ENCODE measurements around the gene ZNF77.

DNA sequence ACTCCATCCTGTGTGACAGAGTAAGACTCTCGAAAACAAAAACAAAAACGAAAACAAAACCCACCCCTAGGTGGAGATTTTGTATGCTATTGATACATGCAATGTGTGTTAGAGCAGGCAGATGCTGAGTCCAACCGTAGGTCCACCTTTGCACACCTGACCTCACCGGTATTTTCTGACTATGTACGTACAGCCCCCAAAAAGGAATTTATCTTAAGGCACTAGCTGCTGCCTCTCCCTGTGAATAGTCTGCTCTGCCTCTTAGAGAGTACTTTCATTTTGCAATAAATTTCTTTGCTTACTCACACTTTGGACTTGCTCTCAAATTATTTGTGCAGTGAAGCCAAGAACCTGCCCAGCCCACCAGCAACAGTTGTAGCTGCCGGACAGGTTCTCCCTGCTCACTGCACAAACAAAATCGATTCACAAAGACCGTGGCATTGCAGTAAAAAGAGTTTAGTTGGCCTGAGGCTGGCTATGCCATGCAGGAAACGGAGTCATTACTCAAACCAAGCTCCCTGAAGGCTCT lies 8.2 kb upstream of the ZNF77 start:
- TF ChIP-seq, protein P1, sequence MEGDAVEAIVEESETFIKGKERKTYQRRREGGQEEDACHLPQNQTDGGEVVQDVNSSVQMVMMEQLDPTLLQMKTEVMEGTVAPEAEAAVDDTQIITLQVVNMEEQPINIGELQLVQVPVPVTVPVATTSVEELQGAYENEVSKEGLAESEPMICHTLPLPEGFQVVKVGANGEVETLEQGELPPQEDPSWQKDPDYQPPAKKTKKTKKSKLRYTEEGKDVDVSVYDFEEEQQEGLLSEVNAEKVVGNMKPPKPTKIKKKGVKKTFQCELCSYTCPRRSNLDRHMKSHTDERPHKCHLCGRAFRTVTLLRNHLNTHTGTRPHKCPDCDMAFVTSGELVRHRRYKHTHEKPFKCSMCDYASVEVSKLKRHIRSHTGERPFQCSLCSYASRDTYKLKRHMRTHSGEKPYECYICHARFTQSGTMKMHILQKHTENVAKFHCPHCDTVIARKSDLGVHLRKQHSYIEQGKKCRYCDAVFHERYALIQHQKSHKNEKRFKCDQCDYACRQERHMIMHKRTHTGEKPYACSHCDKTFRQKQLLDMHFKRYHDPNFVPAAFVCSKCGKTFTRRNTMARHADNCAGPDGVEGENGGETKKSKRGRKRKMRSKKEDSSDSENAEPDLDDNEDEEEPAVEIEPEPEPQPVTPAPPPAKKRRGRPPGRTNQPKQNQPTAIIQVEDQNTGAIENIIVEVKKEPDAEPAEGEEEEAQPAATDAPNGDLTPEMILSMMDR (IDR thresholded peaks at IDR 0.05; ENCODE audit: poor library complexity, severe bottlenecking), result no peak
- TF ChIP-seq RAD21 (conservative IDR thresholded peaks at IDR 0.05) (no peak), EP300 (conservative IDR thresholded peaks at IDR 0.05; ENCODE audit: poor library complexity, severe bottlenecking) (no peak), POLR2AphosphoS5 (IDR thresholded peaks at IDR 0.05) (no peak), EZH2 (IDR thresholded peaks at IDR 0.05; ENCODE audit: borderline replicate concordance, insufficient read depth, low read length, poor library complexity, severe bottlenecking) (no peak), SMC3 (conservative IDR thresholded peaks at IDR 0.05; ENCODE audit: poor library complexity) (no peak), TAF1 (IDR thresholded peaks at IDR 0.05; ENCODE audit: low read depth) (no peak), MXI1 (conservative IDR thresholded peaks at IDR 0.05; ENCODE audit: poor library complexity, severe bottlenecking) (no peak)
- TF ChIP-seq, protein P2, sequence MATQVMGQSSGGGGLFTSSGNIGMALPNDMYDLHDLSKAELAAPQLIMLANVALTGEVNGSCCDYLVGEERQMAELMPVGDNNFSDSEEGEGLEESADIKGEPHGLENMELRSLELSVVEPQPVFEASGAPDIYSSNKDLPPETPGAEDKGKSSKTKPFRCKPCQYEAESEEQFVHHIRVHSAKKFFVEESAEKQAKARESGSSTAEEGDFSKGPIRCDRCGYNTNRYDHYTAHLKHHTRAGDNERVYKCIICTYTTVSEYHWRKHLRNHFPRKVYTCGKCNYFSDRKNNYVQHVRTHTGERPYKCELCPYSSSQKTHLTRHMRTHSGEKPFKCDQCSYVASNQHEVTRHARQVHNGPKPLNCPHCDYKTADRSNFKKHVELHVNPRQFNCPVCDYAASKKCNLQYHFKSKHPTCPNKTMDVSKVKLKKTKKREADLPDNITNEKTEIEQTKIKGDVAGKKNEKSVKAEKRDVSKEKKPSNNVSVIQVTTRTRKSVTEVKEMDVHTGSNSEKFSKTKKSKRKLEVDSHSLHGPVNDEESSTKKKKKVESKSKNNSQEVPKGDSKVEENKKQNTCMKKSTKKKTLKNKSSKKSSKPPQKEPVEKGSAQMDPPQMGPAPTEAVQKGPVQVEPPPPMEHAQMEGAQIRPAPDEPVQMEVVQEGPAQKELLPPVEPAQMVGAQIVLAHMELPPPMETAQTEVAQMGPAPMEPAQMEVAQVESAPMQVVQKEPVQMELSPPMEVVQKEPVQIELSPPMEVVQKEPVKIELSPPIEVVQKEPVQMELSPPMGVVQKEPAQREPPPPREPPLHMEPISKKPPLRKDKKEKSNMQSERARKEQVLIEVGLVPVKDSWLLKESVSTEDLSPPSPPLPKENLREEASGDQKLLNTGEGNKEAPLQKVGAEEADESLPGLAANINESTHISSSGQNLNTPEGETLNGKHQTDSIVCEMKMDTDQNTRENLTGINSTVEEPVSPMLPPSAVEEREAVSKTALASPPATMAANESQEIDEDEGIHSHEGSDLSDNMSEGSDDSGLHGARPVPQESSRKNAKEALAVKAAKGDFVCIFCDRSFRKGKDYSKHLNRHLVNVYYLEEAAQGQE (IDR thresholded peaks at IDR 0.05; ENCODE audit: borderline replicate concordance), result no peak
